KOPT-K1 (cell line): ENCODE results near the gene AP3S1.
"Not testable (repeated sequence)": the region's sequence is repeated elsewhere in the genome, so short reads cannot be mapped to it uniquely, and the experiment has no call there.

Experiments used
- H3K27ac ChIP-seq: fragments of 200-600 bp; sonication (generic); 2 replicates; pipeline ENCODE4 v1.5.1; 2016; ENCODE audit warnings: antibody characterized with exemption, mild to moderate bottlenecking, low read depth, low read length; ENCODE audit not compliant: poor library complexity, severe bottlenecking
- H3K36me3 ChIP-seq: fragments of 200-600 bp; sonication (generic); 2 replicates; pipeline ENCODE4 v1.5.1; 2017; ENCODE audit warnings: antibody characterized with exemption, mild to moderate bottlenecking, low read length, moderate library complexity; ENCODE audit not compliant: insufficient read depth
- H3K9me3 ChIP-seq: fragments of 200-600 bp; sonication (generic); 2 replicates; pipeline ENCODE4 v1.5.1; 2017; ENCODE audit warnings: antibody characterized with exemption, low read length, mild to moderate bottlenecking; ENCODE audit not compliant: insufficient read depth, poor library complexity, severe bottlenecking

Gene AP3S1

GRCh38 chr5:115875447-115875846 is 33.7 kb downstream of the AP3S1 start:
- Histone ChIP-seq H3K27ac (no peak overlapping the region), H3K9me3 (no peaks in the 10 kb centered on the region), H3K36me3 (peaks cover 24% of the 10 kb centered on the region)

- H3K27ac ChIP-seq, H3K9me3 ChIP-seq, H3K36me3 ChIP-seq: not testable (repeated sequence)
Observed at GRCh38 chr5:115877342-115877741, 35.6 kb downstream of the AP3S1 start.

GRCh38 chr5:115882434-115882833 is 40.7 kb downstream of the AP3S1 start:
- H3K9me3 ChIP-seq, H3K36me3 ChIP-seq, H3K27ac ChIP-seq: not testable (repeated sequence)

- Histone ChIP-seq H3K9me3 (no peaks in the 10 kb centered on the region), H3K36me3 (no peaks in the 10 kb centered on the region), H3K27ac (no peak overlapping the region)
Observed at GRCh38 chr5:115884704-115885103, 43.0 kb downstream of the AP3S1 start.

GRCh38 chr5:115885208-115885607 is 43.5 kb downstream of the AP3S1 start:
- not testable (repeated sequence) for H3K27ac ChIP-seq, H3K36me3 ChIP-seq, H3K9me3 ChIP-seq

- Histone ChIP-seq H3K9me3 (no peaks in the 10 kb centered on the region), H3K27ac (no peak overlapping the region), H3K36me3 (no peaks in the 10 kb centered on the region)
Observed at GRCh38 chr5:115888027-115888426, 46.3 kb downstream of the AP3S1 start.

- Histone ChIP-seq H3K27ac (no peak overlapping the region), H3K9me3 (no peaks in the 10 kb centered on the region), H3K36me3 (no peaks in the 10 kb centered on the region)
Observed at GRCh38 chr5:115892021-115892420, 50.3 kb downstream of the AP3S1 start.

GRCh38 chr5:115894342-115894741 is 52.6 kb downstream of the AP3S1 start:
- Histone ChIP-seq H3K27ac (no peak overlapping the region), H3K9me3 (no peaks in the 10 kb centered on the region), H3K36me3 (no peaks in the 10 kb centered on the region)

- H3K9me3 ChIP-seq, result no peaks in the 10 kb centered on the region
- no peaks in the 10 kb centered on the region for H3K36me3 ChIP-seq
- H3K27ac ChIP-seq, result no peak overlapping the region
Observed at GRCh38 chr5:115895821-115896220, 54.1 kb downstream of the AP3S1 start.

GRCh38 chr5:115898656-115899055 is 56.9 kb downstream of the AP3S1 start:
- H3K27ac ChIP-seq, result no peak overlapping the region
- H3K9me3 ChIP-seq, result no peaks in the 10 kb centered on the region
- H3K36me3 ChIP-seq, result no peaks in the 10 kb centered on the region

- no peak overlapping the region for H3K27ac ChIP-seq
Observed at GRCh38 chr5:115907177-115907576, 65.4 kb downstream of the AP3S1 start.

GRCh38 chr5:115913623-115914400 is 72.1 kb downstream of the AP3S1 start:
- not testable (repeated sequence) for H3K36me3 ChIP-seq, H3K27ac ChIP-seq, H3K9me3 ChIP-seq

More at GRCh38 chr5:115907177-115907576, 65.4 kb downstream of the AP3S1 start:
- Histone ChIP-seq H3K9me3 (no peaks in the 10 kb centered on the region), H3K36me3 (no peaks in the 10 kb centered on the region)

- Histone ChIP-seq H3K9me3 (no peaks in the 10 kb centered on the region), H3K36me3 (no peaks in the 10 kb centered on the region), H3K27ac (no peak overlapping the region)
Observed at GRCh38 chr5:115920171-115920725, 78.5 kb downstream of the AP3S1 start.

- not testable (repeated sequence) for H3K27ac ChIP-seq, H3K9me3 ChIP-seq, H3K36me3 ChIP-seq
Observed at GRCh38 chr5:115928578-115929407, 87.1 kb downstream of the AP3S1 start.

- not testable (repeated sequence) for H3K9me3 ChIP-seq, H3K36me3 ChIP-seq, H3K27ac ChIP-seq
Observed at GRCh38 chr5:115930171-115930570, 88.4 kb downstream of the AP3S1 start.
